ENCODE results near the gene ADARB2. TPM values are rescaled to one million over a fixed set of nuclear protein-coding genes. Genes with fewer than 3 reads are reported as not detected.

The ADARB2 gene
- total and polyA plus RNA-seq, 2 donors (not counting 1 experiment from before 2014, with no cell fraction given), result not detected

GRCh38 chr10:1544929-1545328 is 192.4 kb downstream of the ADARB2 start:
- Histone ChIP-seq H3K27ac (ENCODE audit: insufficient read depth, low read length) (no peak overlapping the region), H3K9me3 (ENCODE audit: control insufficient read depth, insufficient read depth, low read depth, low read length) (no peaks in the 10 kb centered on the region), H3K4me2 (ENCODE audit: extremely low read depth, insufficient read depth, low read length) (no peak overlapping the region), H2AFZ (ENCODE audit: low read length) (no peak overlapping the region), H4K20me1 (ENCODE audit: control insufficient read depth, extremely low read depth, insufficient read depth, low read length) (no peaks in the 10 kb centered on the region), H3K79me2 (ENCODE audit: control insufficient read depth, insufficient read depth, low read length) (no peaks in the 10 kb centered on the region), H3K27me3 (ENCODE audit: control insufficient read depth, insufficient read depth, low read length) (no peaks in the 10 kb centered on the region), H3K4me1 (ENCODE audit: control insufficient read depth, extremely low read depth, insufficient read depth, low read length) (no peaks in the 10 kb centered on the region), H3K4me3 (replicated peaks in 1 of 4; ENCODE audit: control extremely low read depth in 1 of 4, insufficient read depth in 1 of 4, low read depth in 3 of 4, low read length in 4 of 4) (no peak overlapping the region), H3K9ac (ENCODE audit: insufficient read depth, low read length) (no peak overlapping the region), H3K36me3 (ENCODE audit: control insufficient read depth, insufficient read depth, low read length) (no peaks in the 10 kb centered on the region)
- TF ChIP-seq CTCF (conservative IDR thresholded peaks at IDR 0.05 in 1 of 2, IDR thresholded peaks at IDR 0.05 in 1 of 2; ENCODE audit: low read depth in 1 of 2, low read length in 2 of 2) (no peak), EZH2 (IDR thresholded peaks at IDR 0.05; ENCODE audit: low read length, missing control alignments) (no peak)
- no peak for DNase-seq (ENCODE audit: low read depth in 2 of 2)

DNA sequence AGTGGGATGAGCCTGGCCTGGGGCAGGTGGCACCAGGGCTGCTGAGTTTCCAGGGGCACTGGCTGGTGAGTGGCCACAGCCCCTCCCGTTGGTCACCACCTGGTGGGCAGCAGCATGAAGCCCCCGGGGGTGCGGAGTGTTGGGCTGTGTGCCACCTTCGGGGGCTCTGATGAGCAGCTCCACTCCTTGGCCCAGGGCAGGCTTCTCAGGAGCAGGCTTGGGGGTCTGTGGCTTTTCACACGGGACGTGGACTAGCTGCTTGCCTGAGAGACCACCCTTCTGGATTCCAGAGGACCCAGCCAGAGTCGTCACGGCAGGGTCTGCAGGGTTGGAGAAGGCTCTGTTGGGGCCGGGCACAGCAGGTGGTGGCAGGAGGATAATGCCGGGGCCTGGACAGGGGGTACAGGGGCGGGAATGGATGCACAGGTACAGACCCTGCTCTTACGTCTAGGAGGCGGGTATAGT is 193.1 kb downstream of the ADARB2 start:
- no peak for TF ChIP-seq EZH2 (IDR thresholded peaks at IDR 0.05; ENCODE audit: low read length, missing control alignments)
- TF ChIP-seq CTCF (conservative IDR thresholded peaks at IDR 0.05 in 1 of 2, IDR thresholded peaks at IDR 0.05 in 1 of 2; ENCODE audit: low read depth in 1 of 2, low read length in 2 of 2), result no peak
- H4K20me1 ChIP-seq (ENCODE audit: control insufficient read depth, extremely low read depth, insufficient read depth, low read length), result no peaks in the 10 kb centered on the region
- H3K27me3 ChIP-seq (ENCODE audit: control insufficient read depth, insufficient read depth, low read length), result no peaks in the 10 kb centered on the region
- no peak overlapping the region for H3K9ac ChIP-seq (ENCODE audit: insufficient read depth, low read length)
- H3K36me3 ChIP-seq (ENCODE audit: control insufficient read depth, insufficient read depth, low read length), result no peaks in the 10 kb centered on the region
- no peak overlapping the region for H3K4me2 ChIP-seq (ENCODE audit: extremely low read depth, insufficient read depth, low read length)
- no peak for DNase-seq (ENCODE audit: low read depth in 2 of 2)
- H2AFZ ChIP-seq (ENCODE audit: low read length), result no peak overlapping the region
- no peaks in the 10 kb centered on the region for H3K9me3 ChIP-seq (ENCODE audit: control insufficient read depth, insufficient read depth, low read depth, low read length)
- no peaks in the 10 kb centered on the region for H3K79me2 ChIP-seq (ENCODE audit: control insufficient read depth, insufficient read depth, low read length)
- no peak overlapping the region for H3K27ac ChIP-seq (ENCODE audit: insufficient read depth, low read length)
- H3K4me3 ChIP-seq (replicated peaks in 1 of 4; ENCODE audit: control extremely low read depth in 1 of 4, insufficient read depth in 1 of 4, low read depth in 3 of 4, low read length in 4 of 4), result no peak overlapping the region
- H3K4me1 ChIP-seq (ENCODE audit: control insufficient read depth, extremely low read depth, insufficient read depth, low read length), result no peaks in the 10 kb centered on the region

DNA sequence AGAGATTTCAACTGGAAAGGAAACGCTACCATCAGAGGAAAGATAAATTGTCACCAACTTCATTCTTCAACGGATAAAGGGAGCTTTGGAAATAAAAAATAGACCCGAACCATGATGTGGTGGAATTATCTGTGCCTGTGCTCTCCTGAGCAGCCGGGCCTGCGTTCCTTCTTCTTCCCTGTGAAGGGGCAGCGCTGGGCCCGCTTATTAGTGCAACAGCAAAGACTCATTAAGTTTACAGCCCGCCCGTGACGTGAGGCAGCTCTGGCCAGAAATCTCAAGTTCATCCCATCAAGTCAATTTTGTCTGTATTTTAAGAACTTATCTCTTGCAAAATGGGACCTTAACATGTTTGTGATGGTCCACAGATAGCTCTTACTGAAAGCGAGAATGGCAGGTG is 193.7 kb downstream of the ADARB2 start:
- no peak for TF ChIP-seq CTCF (conservative IDR thresholded peaks at IDR 0.05 in 1 of 2, IDR thresholded peaks at IDR 0.05 in 1 of 2; ENCODE audit: low read depth in 1 of 2, low read length in 2 of 2)
- TF ChIP-seq EZH2 (IDR thresholded peaks at IDR 0.05; ENCODE audit: low read length, missing control alignments), result no peak
- no peak overlapping the region for H3K4me3 ChIP-seq (replicated peaks in 1 of 4; ENCODE audit: control extremely low read depth in 1 of 4, insufficient read depth in 1 of 4, low read depth in 3 of 4, low read length in 4 of 4)
- no peak overlapping the region for H3K9ac ChIP-seq (ENCODE audit: insufficient read depth, low read length)
- no peaks in the 10 kb centered on the region for H3K9me3 ChIP-seq (ENCODE audit: control insufficient read depth, insufficient read depth, low read depth, low read length)
- no peaks in the 10 kb centered on the region for H3K27me3 ChIP-seq (ENCODE audit: control insufficient read depth, insufficient read depth, low read length)
- no peaks in the 10 kb centered on the region for H3K36me3 ChIP-seq (ENCODE audit: control insufficient read depth, insufficient read depth, low read length)
- H2AFZ ChIP-seq (ENCODE audit: low read length), result no peak overlapping the region
- H3K27ac ChIP-seq (ENCODE audit: insufficient read depth, low read length), result no peak overlapping the region
- H3K79me2 ChIP-seq (ENCODE audit: control insufficient read depth, insufficient read depth, low read length), result no peaks in the 10 kb centered on the region
- H4K20me1 ChIP-seq (ENCODE audit: control insufficient read depth, extremely low read depth, insufficient read depth, low read length), result no peaks in the 10 kb centered on the region
- DNase-seq (ENCODE audit: low read depth in 2 of 2), result no peak
- no peak overlapping the region for H3K4me2 ChIP-seq (ENCODE audit: extremely low read depth, insufficient read depth, low read length)
- no peaks in the 10 kb centered on the region for H3K4me1 ChIP-seq (ENCODE audit: control insufficient read depth, extremely low read depth, insufficient read depth, low read length)
